SH-SY5Y (cell line): ENCODE results near the gene SLC12A7.

ENCODE experiments used
- GATA2 ChIP-seq: IDR thresholded peaks from 2 replicates; pipeline ENCODE4 v1.6.1; 2011; ENCODE audit warnings: mild to moderate bottlenecking, low read depth, low read length
- GATA3 ChIP-seq: IDR thresholded peaks from 2 replicates; pipeline ENCODE4 v1.6.1; 2011; ENCODE audit warnings: low read depth, mild to moderate bottlenecking, low read length, moderate library complexity

DNA sequence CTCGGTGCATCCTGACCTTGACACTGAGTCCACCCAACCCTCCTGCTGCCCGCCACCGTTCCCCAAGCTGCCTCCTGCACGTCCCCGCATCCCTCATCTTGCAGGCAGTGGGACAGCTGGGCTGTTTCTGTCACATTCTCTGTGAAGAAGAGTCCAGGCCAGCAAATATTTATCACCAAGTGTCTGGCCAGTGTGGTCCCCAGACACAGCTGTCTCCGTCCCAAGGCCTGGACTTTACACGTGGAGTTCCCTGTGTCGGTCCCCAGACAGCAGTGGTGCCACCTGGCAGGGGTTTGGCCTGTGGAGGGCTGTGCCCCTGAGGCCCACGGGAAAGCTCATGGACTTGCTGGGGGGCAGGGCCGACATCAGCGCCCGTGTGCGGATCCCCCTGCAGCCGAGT, 9.2 kb upstream of the SLC12A7 start:
- TF ChIP-seq GATA2 = no peak
- no peak for TF ChIP-seq GATA3
